ENCODE measurements around the gene PLA2G4A.

GRCh38 chr1:186798960-186799688, 29.6 kb upstream of the PLA2G4A start:
- TF ChIP-seq GATA2 (IDR thresholded peaks at IDR 0.05; ENCODE audit: low read depth, low read length) (no peak), GATA3 (IDR thresholded peaks at IDR 0.05; ENCODE audit: low read depth, low read length) (no peak)

All from SH-SY5Y (cell line).